Left ventricle myocardium superior (tissue), 1 donor: ENCODE data around the gene OTOP3. TPM values are rescaled to one million over a fixed set of nuclear protein-coding genes. Genes with fewer than 3 reads are reported as not detected.
"Not testable (repeated sequence)": the region's sequence is repeated elsewhere in the genome, so short reads cannot be mapped to it uniquely, and the experiment has no call there.

Experiments used
- ATAC-seq: fragments of 200-7000 bp; cut with Tn5 transposase; one replicate; pipeline ENCODE4 v1.9.1; 2020; ENCODE audit warnings: mild to moderate bottlenecking, moderate library complexity
- DNase-seq: peaks from one replicate; pipeline ENCODE4 v3.0.0-alpha.2; 2020
- intact Hi-C: fragments of 100-400 bp; cut with micrococcal nuclease; formaldehyde crosslinking; loops from one replicate; pipeline ENCODE4 v1.11.0; 2022
- long read RNA-seq: library from polyadenylated mRNA; unstranded; transcript quantifications from one replicate; pipeline ENCODE4 v2.0.0, GENCODE V29; 2021
- total RNA-seq: library from RNA; stranded (reverse); fragmentation: NEBNext Ultra II Directional; extraction: Animal tissue kit (Norgen Biotek cat#: 25700); gene quantifications from one replicate; pipeline ENCODE4 v1.2.1, GENCODE V29; 2021
- donor health status: DM: no; HTN: yes; CAD: no; lungs with severe emphysema.

OTOP3 gene, protein sequence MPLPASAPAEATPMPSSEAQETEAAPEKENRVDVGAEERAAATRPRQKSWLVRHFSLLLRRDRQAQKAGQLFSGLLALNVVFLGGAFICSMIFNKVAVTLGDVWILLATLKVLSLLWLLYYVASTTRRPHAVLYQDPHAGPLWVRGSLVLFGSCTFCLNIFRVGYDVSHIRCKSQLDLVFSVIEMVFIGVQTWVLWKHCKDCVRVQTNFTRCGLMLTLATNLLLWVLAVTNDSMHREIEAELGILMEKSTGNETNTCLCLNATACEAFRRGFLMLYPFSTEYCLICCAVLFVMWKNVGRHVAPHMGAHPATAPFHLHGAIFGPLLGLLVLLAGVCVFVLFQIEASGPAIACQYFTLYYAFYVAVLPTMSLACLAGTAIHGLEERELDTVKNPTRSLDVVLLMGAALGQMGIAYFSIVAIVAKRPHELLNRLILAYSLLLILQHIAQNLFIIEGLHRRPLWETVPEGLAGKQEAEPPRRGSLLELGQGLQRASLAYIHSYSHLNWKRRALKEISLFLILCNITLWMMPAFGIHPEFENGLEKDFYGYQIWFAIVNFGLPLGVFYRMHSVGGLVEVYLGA
- total RNA-seq, result not detected
- long read RNA-seq, result 0 reads

DNA sequence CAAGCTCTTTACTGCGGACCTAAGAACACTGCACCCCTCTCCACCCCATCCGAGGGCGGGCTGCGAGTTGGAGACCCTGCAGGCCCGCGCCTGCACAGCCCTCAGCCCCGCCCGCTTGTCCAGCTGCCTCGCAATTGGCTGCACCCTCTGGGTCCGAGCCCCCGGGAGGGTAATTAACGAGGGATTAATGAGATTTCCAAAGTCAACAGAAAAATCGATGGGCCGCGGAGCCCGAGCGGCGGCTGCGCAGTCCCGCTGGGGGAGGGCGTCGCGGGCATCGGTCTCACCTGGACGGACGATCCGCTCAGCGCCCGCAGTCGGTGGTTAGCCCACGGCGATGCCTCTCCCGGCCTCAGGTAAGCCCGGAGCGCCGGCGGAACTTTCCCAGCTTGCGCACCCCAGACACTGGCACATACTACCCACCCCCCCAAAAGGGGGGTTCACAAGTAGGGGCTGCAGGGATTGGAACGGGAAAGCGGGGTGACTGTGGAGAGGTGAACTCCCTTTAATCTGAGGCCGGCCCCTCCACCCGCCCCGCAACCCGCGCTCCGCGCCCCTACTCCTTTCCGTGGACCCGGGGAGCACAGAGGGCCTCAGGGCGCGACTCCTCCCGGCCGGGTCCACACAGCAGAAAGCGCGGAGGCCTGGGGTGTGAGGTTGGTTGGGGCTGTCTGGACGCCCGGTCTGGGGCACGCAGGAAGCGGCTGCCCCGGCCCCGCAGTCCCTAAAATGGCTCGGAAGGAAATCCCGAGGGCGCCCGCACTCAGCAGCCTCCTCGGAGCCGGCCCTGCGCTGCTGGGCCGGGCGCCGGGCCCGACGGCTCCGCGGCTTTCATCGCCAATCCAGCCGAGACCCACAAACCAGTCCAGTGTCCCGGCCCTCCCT, at the start of gene OTOP3:
Gene OTOP3 (plus strand): TSS at position 314 of the 885 bp plus-strand sequence. CDS start 24 bp downstream, at position 338.
- ATAC-seq (no peak), DNase-seq (peak; percentile 23)
- intact Hi-C loops, result no loop called here

DNA sequence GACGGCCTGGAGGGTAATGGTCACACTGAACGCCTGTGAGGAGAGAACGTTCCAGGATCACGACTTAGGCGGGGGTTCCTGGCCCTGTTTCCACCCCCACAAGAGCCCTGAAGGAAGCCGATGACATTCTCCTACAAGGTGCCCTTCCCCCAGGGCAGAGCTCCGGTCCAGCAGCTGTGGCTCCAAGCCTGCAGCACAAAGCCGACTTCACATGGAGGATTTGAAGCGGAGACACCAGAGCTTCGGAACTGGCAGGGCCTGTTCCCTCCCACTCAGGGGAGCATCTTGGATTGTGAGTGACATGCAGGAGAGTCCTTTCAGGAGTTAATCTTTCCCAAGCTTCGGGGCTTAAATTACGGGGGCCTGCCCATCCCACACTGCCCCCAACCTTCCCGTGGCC, 47.2 kb upstream of the OTOP3 start:
- intact Hi-C loops, result no loop called here
- DNase-seq, result no peak

DNA sequence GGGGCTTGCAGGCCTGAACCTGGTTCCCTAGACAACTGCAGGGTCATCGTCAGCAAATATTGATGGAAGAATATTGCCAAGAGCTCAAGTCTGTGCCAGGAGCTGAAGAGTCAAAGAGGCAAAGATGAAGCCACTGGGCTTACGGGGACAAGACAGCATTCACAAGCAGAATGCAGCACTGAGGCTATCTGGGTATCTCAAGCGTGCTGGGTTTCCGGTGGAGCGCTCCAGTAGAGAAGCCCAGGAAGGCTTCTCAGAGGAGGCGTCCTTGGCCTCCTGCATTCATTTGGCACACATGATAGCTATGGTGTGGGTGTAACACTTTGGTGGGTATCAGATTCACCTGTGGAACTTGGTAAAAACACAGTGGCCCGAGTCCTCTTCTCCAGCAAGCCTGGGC, 45.1 kb upstream of the OTOP3 start:
- DNase-seq (no peak), ATAC-seq (no peak)
- intact Hi-C loops, result no loop called here

More for the DNA sequence above, 47.2 kb upstream of the OTOP3 start:
- ATAC-seq, result no peak

DNA sequence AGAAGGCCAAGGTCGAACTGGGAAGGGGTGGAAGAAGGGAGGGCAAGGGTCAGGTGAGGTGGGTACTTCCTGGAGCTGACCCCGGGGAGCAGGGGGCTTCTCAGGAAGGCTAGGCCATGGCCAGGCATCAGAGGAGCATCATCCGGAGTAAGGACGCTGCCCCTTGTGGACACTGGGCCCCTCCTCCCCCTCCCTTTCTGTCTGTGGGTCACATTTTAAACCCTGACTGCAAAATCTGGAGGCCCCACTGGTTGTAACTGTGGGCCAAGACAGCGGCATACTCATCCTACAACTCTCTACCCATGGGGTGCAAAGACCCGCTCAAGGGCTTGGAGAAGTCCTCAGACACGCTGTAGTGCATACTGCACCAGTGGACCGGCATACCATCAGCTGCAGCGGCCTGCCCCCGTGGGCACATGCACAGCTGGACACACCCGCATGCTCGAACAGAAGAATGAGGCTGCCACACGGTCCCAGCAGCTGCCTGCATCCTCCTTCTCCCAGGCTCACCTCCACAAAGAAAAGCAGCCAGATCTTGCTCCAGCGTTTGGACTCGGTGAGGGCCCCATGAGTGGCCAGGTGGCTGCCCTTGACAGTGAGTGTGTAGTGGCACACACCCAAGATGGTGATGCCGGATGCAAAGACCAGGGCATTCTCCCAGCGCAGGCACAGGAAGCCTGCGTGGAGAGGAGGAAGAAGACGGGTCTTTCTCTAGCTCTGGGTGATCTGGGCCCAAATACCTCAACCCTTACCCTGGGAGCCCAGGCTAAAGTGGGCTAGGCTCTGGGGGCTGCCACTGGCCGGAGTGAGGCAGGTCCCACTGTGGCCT, 43.5 kb upstream of the OTOP3 start:
- intact Hi-C loops, result no loop called here
- no peak for ATAC-seq
- no peak for DNase-seq

DNA sequence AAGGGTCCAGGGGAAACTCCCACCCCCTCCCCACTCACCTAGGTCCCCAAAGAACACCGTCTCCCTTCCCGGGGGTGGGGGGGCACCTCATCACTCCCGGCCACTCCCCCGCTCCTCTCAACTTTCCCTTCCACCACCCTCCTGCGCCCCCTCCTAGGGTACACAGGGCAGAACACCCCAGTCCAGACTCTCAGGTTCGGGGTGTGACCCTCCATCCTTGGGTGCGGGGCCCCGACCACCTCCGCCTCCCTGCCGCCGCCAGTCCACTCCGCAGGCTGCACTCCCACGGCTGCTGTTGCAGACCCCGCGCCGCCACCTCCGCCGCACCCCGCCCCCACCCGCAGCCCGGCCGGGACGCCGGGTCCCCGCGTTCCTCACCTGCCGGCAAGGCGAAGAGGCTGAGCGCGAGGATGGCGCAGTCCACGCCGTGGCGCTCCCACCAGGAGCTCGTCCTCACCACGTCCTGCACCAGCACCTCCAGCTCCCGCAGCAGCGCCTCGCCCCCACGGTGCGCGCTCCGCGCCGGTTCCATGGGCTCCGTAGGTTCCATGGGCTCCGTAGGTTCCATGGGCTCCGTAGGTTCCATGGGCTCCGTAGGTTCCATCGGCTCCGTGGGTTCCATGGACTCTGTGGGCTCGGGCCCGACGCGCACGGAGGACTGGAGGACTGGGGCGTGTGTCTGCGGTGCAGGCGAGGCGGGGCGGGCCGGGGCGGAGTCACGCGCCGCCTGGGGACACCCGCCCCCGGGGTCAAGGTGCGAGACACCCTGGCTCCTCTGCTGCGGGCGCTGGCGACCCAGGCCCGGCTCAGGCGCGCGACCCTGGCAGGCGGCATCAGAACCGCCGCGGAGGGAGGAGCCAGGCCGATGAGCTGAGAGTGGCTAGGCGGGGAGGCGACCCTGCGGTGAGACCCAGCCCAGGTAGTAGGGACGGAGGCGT, 42.5 kb upstream of the OTOP3 start, which contains the start of gene FADS6:
Gene FADS6 (minus strand): TSS at position 660 of the 938 bp plus-strand sequence. CDS start 38 bp downstream, at position 622.
- intact Hi-C loops, result no loop called here
- DNase-seq (no peak), ATAC-seq (peak; percentile 43)

DNA sequence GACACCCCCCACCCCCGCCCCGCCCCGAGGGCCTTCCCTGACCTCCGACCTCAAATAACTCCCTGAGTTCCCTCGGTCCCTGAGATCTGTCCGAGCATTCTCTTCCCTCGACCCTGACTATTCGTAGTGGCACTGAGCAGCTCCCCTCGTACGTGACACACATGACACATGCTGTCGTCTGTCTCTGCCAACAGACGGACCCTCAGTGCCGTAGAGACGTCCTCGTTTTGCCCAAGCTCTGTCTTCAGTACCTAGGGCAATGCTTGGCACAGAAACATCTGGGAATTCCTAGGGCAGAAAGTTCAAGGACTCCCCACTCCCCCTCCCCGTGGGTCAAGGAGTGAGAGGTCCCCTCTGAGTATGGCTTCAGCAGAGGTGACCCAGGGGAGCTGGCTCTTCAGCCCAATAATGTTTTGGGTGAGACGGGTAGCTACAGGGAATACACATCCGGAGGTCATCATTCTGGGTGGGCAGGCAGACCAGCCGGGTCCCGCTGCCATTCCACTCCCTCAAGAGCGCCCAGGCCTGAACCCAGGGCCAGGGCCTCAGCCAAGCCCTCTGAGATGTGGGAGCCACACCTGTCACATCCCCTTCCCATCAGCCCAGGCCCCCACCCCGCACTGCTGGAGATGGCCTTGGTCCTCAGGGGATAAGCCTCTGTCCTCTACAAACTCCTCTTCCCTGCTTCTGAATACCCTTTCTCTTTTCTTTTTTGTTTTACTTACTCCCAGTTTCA, 41.6 kb upstream of the OTOP3 start:
- intact Hi-C loops, result no loop called here
- ATAC-seq (no peak), DNase-seq (no peak)

DNA sequence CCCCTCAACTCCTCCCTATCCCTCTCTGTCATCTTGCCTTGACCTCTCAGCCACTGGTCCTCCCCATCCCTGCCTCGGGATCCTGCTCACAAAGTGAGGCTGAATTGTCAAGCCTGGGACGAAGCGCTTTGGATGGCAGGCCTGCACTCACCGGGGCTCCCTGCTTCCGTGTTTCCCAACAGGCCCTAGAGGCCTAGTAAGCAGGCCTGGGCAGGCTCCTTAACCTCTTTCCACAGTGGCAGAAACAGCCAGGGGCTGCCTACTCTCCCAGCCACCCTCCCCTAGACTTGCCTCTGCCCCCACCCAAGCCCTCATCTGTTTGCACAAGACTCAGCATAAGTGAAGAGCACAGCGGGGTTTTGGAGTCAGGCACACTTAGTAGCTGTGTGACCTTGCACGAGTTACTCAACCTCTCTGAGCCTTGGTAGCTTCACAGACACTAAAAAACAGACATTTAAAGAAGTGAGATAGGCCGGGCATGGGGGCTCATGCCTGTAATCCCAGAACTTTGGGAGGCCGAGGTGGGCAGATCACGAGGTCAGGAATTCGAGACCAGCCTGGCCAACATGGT, 37.2 kb upstream of the OTOP3 start:
- intact Hi-C loops, result no loop called here
- ATAC-seq, result no peak

DNA sequence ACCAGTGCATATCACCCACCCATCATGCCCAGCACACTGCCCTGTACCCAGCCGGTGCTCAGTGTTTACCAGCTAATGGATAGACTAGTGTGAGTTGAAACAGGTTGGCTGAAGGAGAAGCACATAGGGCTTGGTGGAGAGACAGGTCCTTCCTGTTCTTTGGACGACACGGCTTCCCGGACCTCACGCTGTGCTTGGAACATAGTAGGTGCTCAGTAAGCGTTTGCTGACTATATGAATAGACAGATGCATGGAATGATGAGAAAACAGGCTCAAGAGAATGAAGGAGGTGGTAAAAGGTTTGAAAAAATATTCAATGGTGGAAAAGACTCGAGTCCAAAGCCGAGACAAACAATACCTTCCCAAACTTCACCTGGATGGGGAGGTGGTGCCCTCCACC, 35.5 kb upstream of the OTOP3 start:
- intact Hi-C loops, result no loop called here
- no peak for ATAC-seq

More for the DNA sequence above, 37.2 kb upstream of the OTOP3 start:
- no peak for DNase-seq

DNA sequence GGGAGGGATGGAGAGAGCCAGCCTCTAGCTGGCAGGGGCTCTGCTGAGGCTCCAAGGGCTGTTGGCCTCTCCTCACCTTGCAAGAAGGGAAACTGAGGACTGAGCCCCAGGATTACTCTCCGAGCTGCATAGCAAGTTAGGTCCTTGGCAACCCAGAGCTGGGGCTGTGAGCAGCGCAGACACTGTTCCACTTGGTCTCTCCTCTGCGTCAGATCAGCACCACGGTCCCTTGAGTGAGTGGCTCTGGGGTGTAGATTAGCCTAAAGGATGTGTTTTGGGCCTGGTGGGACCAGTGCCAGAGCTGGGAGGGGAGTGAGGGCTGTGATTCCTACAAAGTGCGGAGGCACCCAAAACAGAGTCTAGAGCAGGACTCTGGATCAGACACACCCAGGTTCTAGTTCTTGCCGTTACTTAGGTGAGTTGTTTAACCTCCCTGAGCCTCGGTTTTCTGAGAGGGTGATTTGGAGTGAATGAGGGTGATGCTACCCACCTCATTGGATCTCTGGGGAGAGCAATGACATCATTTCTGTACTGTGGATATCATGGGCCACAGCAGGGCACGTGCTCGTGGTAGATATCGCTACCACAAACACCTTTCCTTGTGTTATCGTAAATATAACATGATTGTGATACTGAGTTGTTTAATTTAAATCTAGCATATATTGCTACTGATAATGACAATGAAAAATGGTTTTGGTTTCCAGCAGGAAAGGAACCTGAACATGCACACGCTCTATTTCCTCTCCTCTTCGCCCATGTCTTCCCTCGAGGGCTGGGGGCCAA, 34.2 kb upstream of the OTOP3 start:
- intact Hi-C loops, result no loop called here
- ATAC-seq (no peak), DNase-seq (no peak)

More for the DNA sequence above, 35.5 kb upstream of the OTOP3 start:
- DNase-seq, result no peak

DNA sequence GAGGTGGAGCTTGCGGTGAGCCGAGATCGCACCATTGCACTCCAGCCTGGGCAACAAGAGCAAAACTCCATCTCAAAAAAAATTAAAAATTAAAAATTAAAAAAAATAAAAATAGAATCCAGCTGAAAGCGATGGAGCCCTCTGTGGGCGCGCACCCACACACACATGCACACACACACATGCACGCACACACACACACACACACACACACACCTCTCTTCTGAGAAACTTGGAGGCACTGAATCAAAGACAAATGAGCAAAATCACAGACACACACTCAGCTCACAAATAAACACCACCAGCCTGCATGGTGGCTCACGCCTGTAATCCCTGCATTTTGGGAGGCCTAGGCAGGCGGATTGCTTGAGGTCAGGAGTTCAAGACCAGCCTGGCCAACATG, 32.7 kb upstream of the OTOP3 start:
- intact Hi-C loops, result no loop called here
- no peak for DNase-seq
- no peak for ATAC-seq

DNA sequence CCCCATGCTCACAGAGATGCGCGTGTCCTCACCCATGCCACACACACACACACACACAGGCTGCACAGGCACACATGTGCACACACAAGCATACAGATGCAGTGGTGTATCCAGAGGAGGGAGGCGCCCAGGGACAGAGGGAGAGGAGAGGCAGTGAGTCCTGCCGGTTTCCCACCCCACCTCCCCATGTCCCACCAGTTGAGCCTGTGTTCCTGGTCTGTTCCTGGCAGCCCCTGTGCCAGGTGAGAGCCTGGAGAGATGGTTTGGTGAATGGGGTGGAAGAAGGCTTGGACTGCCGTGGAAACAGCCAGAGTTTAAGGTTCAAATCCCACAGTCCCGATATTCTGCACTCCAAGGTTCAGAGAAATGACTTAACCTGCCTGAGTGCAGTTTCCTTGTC, 32.0 kb upstream of the OTOP3 start:
- DNase-seq, result no peak
- intact Hi-C loops, result no loop called here
- no peak for ATAC-seq

DNA sequence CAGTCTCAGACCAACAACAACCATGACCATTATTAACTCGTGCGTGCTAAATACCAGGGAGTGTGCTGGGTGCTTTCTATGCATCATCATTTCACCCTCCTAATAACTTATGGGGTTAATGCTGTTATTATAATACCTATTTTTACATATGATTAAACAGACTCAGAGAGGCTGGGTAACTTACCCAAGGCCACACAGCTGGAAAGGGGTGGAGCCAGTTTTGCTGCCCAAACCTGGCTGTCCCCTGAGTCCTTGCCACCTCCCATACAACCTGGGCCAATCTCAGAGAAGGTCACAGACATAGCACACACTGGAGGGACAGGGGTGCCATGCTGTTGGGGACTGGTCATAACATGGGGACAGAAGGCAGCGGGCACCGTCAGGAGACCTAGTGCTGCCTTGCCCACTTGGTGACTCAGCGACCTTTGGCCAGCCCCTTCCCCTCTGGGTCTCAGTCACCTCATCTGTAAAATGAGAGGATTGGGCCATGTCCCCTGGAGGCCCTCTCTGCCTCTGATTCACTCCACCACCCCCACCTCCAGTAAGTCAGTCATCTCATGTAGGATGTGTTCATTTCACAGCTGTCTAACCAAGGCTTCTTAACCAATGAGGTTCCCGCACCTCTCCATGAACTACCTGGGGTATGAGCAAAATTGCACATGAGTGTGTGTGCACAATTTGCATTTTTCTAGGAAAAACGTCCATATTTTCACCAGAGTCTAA, 30.9 kb upstream of the OTOP3 start:
- ATAC-seq (no peak), DNase-seq (no peak)
- intact Hi-C loops, result no loop called here

DNA sequence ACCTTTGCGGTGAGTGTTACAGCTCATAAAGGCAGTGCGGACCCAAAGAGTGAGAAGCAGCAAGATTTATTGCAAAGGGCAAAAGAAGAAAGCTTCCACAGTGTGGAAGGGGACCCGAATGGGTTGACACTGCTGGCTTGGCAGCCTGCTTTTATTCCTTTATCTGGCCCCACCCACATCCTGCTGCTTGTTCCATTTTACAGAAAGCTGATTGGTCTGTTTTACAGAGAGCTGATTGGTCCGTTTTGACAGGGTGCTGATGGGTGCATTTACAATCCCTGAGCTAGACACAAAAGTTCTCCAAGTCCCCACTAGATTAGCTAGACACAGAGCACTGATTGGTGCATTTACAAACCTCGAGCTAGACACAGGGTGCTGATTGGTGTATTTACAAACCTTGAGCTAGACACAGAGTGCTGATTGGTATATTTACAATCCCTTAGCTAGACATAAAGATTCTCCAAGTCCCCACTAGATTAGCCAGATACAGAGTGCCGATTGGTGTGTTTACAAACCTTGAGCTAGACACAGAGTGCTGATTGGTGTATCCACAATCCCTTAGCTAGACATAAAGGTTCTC, 29.4 kb upstream of the OTOP3 start:
- ATAC-seq, intact Hi-C loops: not testable (repeated sequence)

DNA sequence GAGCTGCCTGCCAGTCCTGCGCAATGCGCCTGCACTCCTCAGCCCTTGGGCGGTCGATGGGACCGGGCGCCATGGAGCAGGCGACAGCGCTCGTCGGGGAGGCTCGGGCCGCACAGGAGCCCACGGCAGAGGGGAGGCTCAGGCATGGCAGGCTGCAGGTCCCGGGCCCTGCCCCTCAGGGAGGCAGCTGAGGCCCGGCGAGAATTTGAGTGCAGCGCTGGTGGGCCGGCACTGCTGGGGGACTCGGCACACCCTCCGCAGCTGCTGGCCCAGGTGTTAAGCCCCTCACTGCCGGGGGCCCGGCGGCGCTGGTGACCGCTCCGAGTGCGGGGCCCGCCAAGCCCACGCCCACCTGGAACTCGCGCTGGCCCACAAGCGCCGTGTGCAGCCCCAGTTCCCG, 28.7 kb upstream of the OTOP3 start:
- ATAC-seq (no peak), DNase-seq (no peak)
- intact Hi-C loops, result no loop called here

More for the DNA sequence above, 29.4 kb upstream of the OTOP3 start:
- not testable (repeated sequence) for DNase-seq

DNA sequence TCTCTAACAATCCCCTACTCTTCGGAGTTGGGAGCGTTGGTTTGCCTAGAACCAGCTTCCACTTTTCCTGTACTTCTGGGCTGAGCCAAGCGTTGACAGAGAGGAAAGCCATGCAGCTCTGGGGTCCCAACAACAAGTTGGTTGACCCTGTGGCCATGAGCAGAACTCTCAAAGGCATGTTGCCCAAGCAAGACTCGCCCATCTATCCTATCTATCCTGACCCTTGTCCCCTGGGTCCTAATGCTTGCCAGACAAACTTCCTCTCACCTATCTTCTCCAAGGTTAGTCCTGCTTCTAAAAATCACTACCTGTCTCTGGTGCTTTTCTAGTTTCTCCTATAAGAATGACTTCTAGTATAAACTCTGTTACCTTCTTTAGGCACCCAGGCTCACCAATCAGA, 26.6 kb upstream of the OTOP3 start:
- intact Hi-C loops, DNase-seq, ATAC-seq: not testable (repeated sequence)
